Stimulated activated CD4-positive, alpha-beta T cell treated with anti-CD3 and anti-CD28 coated beads, Interleukin-4, amount 100 ng/mL, for 24 hours (primary cell): ENCODE data around the gene SLC6A18.

ENCODE experiments used
- DNase-seq: peaks from one replicate; pipeline ENCODE4 v3.0.0-alpha.2; 2020

The SLC6A18 gene

GRCh38 chr5:1187950-1188334 is 37.2 kb upstream of the SLC6A18 start:
- no peak for DNase-seq

DNA sequence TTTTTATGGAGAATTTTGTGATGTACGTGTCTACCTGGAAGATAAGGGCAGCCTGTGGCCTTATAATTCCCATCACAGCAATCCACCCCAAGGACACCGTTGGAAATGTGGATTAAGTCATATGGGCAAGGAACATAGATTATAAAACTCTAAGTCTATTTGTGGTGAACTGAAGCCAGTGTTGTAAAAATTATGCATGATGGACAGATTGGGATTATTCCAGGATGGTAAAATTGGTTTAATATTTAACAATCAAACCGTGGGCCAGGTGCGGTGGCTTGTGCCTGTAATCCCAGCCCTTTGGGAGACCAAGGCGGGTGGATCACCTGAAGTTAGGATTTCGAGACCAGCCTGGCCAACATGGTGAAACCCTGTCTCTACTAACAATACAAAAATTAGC is 36.7 kb upstream of the SLC6A18 start:
- no peak for DNase-seq

DNA sequence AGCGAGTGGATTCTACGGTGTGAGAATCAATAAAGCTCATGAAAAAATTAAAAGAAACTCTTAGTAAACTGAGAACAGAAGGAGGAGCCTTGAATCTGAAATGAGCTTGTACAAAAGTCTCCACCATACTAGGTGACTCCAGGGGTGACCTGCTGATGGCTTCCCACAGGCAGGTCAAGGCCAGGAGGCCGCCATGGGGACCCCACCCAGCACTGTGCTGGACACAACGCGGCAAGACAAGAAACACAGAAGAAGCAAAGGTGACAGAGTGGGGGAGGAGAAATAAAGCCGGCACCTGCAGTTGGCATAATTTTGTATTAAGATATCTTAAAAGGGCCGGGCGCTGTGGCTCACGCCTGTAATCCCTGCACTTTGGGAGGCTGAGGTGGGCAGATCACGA is 35.9 kb upstream of the SLC6A18 start:
- DNase-seq, result no peak

GRCh38 chr5:1190278-1190677 is 34.9 kb upstream of the SLC6A18 start:
- DNase-seq, result no peak

- no peak for DNase-seq
These were observed 34.3 kb upstream of the SLC6A18 start for GRCh38 chr5:1190837-1191239.

GRCh38 chr5:1192971-1193590 is 32.1 kb upstream of the SLC6A18 start:
- DNase-seq, result no peak

GRCh38 chr5:1193591-1193985 is 31.6 kb upstream of the SLC6A18 start:
- DNase-seq, result no peak

DNA sequence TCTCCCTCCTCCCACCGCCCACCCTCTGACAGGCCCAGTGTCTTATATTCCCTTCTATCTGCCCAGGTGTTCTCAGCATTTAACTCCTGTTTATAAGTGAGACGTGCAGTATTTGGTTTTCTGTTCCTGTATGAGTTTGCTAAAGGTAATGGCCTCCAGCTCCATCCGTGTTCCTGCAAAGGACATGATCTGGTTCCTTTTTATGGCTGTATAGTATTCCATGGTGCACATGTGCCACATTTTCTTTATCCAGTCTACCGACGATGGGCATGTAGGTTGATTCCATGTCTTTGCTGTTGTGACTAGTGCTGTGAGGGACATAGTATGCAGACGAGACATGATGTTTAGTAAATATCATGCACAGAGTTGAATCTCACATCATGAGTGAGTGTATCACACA is 30.8 kb upstream of the SLC6A18 start:
- DNase-seq, result no peak

- no peak for DNase-seq
These were observed 29.7 kb upstream of the SLC6A18 start for GRCh38 chr5:1195439-1195838.

GRCh38 chr5:1195916-1196315 is 29.3 kb upstream of the SLC6A18 start:
- DNase-seq, result no peak

- no peak for DNase-seq
These were observed 28.6 kb upstream of the SLC6A18 start for GRCh38 chr5:1196562-1196961.

DNA sequence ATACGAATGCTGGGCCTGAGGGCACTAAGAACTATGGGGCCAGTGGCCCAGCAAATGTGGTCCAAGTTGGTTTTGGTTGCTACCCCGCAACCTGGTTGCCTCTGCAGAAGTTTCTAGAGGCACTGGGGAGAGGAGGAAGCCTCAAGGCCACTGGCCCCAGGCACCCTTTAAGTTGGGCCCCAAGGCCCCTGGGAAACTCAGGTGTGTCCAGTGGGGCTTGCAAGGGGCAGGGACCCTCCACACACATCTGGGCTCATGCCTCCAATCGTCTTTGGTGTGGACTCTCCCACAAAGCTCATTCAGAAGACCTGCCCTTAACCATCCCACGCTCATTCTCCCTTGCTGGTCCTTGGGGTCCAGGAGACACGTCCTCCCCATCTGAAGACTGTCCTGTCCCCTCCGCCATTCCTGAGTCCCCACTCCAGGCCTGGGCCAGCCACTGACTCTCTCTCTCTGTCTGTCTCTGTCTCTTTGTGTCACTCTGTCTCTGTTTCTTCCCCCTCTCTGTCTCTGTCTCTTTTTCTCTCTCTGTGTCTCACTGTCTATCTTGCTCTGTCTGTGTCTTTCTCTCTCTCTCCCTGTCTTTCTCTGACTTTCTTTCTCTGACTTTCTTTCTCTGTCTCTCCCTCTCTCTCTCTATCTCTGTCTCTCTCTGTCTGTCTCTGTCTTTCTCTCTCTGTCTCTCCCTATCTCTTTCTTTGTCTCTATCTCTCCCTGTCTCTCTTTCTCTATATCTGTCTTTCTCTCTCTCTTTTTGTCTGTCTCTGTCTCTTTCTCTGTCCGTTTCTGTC is 27.1 kb upstream of the SLC6A18 start:
- DNase-seq, result no peak

- DNase-seq, result no peak
These were observed 25.9 kb upstream of the SLC6A18 start for GRCh38 chr5:1199340-1199648.

- DNase-seq, result no peak
These were observed 25.3 kb upstream of the SLC6A18 start for GRCh38 chr5:1199649-1200494.

DNA sequence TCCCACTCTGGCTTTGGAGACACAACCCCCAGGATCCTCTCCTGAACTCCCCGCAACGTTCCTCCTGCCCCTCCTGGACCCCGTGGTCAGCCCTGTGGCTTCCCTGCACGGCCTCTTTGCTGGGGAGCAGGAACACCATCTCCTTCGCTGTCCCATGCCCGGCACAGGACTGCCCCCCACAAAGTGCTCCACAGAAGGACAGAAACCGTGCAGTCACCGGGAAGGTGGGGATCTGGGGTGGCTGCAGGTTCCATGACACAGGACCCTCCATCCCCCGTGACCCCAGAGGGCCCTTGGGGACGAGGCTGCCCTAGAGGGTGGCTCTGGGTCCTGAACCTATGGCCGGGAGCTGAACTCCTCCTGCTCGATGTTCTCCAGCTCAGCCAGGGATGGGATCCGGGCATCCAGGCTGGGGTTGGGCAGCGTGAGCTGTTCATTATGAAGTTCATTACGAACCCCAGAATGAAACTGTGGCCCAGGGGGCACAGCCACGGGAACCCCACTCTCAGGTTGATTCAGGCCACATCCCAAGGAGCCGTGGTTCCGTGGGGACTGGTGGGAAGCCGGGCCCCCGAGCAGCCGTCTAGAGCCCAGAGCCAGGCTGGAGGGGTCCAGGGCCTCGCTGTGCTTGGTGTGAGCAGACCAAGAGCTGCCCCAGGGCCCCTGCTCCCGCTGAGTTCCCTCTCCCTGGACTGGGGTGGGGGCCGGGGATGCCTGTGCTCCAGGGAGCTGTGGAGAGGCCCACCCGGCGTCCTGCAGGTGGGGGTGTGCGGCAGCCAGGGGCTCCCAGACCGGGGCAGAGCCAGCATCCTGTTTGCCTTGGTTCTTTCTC is 24.5 kb upstream of the SLC6A18 start:
- no peak for DNase-seq

- DNase-seq, result no peak
These were observed 23.7 kb upstream of the SLC6A18 start, which contains the start of gene SLC6A19 for GRCh38 chr5:1201327-1202025. Gene SLC6A19, plus strand, starts transcription at chr5:1201595. Its CDS starts 56 bp downstream, at chr5:1201651.

GRCh38 chr5:1202026-1202797 is 23.0 kb upstream of the SLC6A18 start:
- DNase-seq, result no peak

- DNase-seq, result no peak
These were observed 22.4 kb upstream of the SLC6A18 start for GRCh38 chr5:1202798-1203185.

DNA sequence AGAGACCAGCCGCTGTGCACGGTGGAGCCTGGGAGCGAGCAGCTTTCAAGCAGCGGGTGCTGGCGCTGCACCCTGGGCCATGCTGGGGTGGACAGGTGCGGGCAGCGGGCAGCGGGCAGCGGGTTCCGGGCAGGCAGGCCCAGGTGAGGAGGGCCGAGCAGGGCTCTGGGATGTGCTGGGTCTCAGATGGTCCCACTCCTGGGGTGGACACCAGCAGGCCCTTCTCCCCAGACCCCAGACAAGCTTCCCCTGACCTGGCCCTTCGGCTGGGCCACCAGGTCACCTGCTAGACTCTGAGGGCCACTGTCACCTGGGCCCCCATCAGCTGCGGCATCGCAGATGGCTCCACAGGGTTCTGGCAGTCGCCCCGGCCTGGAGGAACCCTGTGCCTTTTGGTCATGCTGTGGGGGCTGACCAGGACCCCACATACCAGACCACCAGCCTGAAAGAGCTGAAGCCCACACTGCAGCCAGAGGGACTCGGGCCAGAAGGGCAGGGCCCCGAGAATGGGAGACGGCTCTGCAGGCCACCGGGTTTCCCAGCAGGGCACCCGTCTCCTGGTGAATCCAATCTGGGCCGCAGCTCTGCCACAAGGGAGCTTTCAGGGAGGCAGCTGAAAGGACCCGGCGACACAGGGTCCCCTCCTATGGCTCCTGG is 21.7 kb upstream of the SLC6A18 start:
- no peak for DNase-seq

- DNase-seq, result no peak
These were observed 21.1 kb upstream of the SLC6A18 start for GRCh38 chr5:1203968-1204692.
